ENCODE data around the gene MACROD2.

Gene MACROD2

GRCh38 chr20:15222502-15223330 lies 1227.4 kb downstream of the MACROD2 start:
- no peak for TF ChIP-seq CTCF (IDR thresholded peaks at IDR 0.05; ENCODE audit: low read depth, low read length, missing control alignments)
- no peak overlapping the region for H3K4me3 ChIP-seq (replicated peaks; ENCODE audit: low read depth, low read length)
- no peak for DNase-seq (ENCODE audit: extremely low read depth, low read depth)

- no peak for TF ChIP-seq CTCF (IDR thresholded peaks at IDR 0.05; ENCODE audit: low read depth, low read length, missing control alignments)
- H3K4me3 ChIP-seq (replicated peaks; ENCODE audit: low read depth, low read length), result no peak overlapping the region
- DNase-seq (ENCODE audit: extremely low read depth, low read depth), result no peak
These were observed 1228.9 kb downstream of the MACROD2 start for GRCh38 chr20:15224199-15224598.

GRCh38 chr20:15227102-15227501 lies 1231.8 kb downstream of the MACROD2 start:
- TF ChIP-seq CTCF (IDR thresholded peaks at IDR 0.05; ENCODE audit: low read depth, low read length, missing control alignments), result no peak
- no peak for DNase-seq (ENCODE audit: extremely low read depth, low read depth)
- no peak overlapping the region for H3K4me3 ChIP-seq (replicated peaks; ENCODE audit: low read depth, low read length)

- no peak overlapping the region for H3K4me3 ChIP-seq (replicated peaks; ENCODE audit: low read depth, low read length)
- DNase-seq (ENCODE audit: extremely low read depth, low read depth), result no peak
- TF ChIP-seq CTCF (IDR thresholded peaks at IDR 0.05; ENCODE audit: low read depth, low read length, missing control alignments), result no peak
These were observed 1236.9 kb downstream of the MACROD2 start for GRCh38 chr20:15232243-15232642.

- no peak for DNase-seq (ENCODE audit: extremely low read depth, low read depth)
These were observed 1240.3 kb downstream of the MACROD2 start for GRCh38 chr20:15235471-15236198.

GRCh38 chr20:15236812-15237211 lies 1241.5 kb downstream of the MACROD2 start:
- DNase-seq (ENCODE audit: extremely low read depth, low read depth), result peak; percentile 29
- peak; percentile 62 for TF ChIP-seq CTCF (IDR thresholded peaks at IDR 0.05; ENCODE audit: low read depth, low read length, missing control alignments)
- H3K4me3 ChIP-seq (replicated peaks; ENCODE audit: low read depth, low read length), result no peak overlapping the region

More at GRCh38 chr20:15235471-15236198, 1240.3 kb downstream of the MACROD2 start:
- no peak for TF ChIP-seq CTCF (IDR thresholded peaks at IDR 0.05; ENCODE audit: low read depth, low read length, missing control alignments)
- H3K4me3 ChIP-seq (replicated peaks; ENCODE audit: low read depth, low read length), result no peak overlapping the region

Measured in HFF-Myc (cell line).